ENCODE data around the gene COL8A1.

COL8A1 gene

GRCh38 chr3:99659032-99659431 is 20.6 kb downstream of the COL8A1 start:
- no peak for DNase-seq (ENCODE audit: low spot score)
- no peak for TF ChIP-seq CTCF (IDR thresholded peaks at IDR 0.05; ENCODE audit: extremely low read depth, missing control alignments)

GRCh38 chr3:99659951-99660350 is 21.6 kb downstream of the COL8A1 start:
- no peak for DNase-seq (ENCODE audit: low spot score)
- no peak for TF ChIP-seq CTCF (IDR thresholded peaks at IDR 0.05; ENCODE audit: extremely low read depth, missing control alignments)

GRCh38 chr3:99662838-99663570 is 24.6 kb downstream of the COL8A1 start:
- no peak for TF ChIP-seq CTCF (IDR thresholded peaks at IDR 0.05; ENCODE audit: extremely low read depth, missing control alignments)
- no peak for DNase-seq (ENCODE audit: low spot score)

GRCh38 chr3:99663977-99664376 is 25.6 kb downstream of the COL8A1 start:
- TF ChIP-seq CTCF (IDR thresholded peaks at IDR 0.05; ENCODE audit: extremely low read depth, missing control alignments), result no peak
- no peak for DNase-seq (ENCODE audit: low spot score)

- TF ChIP-seq CTCF (IDR thresholded peaks at IDR 0.05; ENCODE audit: extremely low read depth, missing control alignments), result no peak
- DNase-seq (ENCODE audit: low spot score), result no peak
These were observed 26.6 kb downstream of the COL8A1 start for GRCh38 chr3:99665017-99665416.

GRCh38 chr3:99666201-99666600 is 27.8 kb downstream of the COL8A1 start:
- DNase-seq (ENCODE audit: low spot score), result no peak
- TF ChIP-seq CTCF (IDR thresholded peaks at IDR 0.05; ENCODE audit: extremely low read depth, missing control alignments), result no peak

GRCh38 chr3:99668044-99668443 is 29.6 kb downstream of the COL8A1 start:
- no peak for TF ChIP-seq CTCF (IDR thresholded peaks at IDR 0.05; ENCODE audit: extremely low read depth, missing control alignments)
- DNase-seq (ENCODE audit: low spot score), result no peak

Measured in GM20000 (cell line).